WERI-Rb-1 (cell line): ENCODE measurements around the gene IFI27.

Experiments
- DNase-seq: peaks from one replicate; pipeline ENCODE4 v3.0.0-alpha.2; 2020
- H3K27ac ChIP-seq: fragments of 250-450 bp; sonication (Bioruptor Pico); 2 replicates; pipeline ENCODE4 v1.5.1; 2020; ENCODE audit warnings: mild to moderate bottlenecking, moderate library complexity
- H3K27me3 ChIP-seq: fragments of 250-450 bp; sonication (Bioruptor Pico); 2 replicates; pipeline ENCODE4 v1.5.1; 2021; ENCODE audit warnings: mild to moderate bottlenecking, low read depth, moderate library complexity; ENCODE audit not compliant: insufficient read depth, severe bottlenecking
- H3K36me3 ChIP-seq: fragments of 250-450 bp; sonication (Bioruptor Pico); 2 replicates; pipeline ENCODE4 v1.5.1; 2020; ENCODE audit warnings: mild to moderate bottlenecking, moderate library complexity
- H3K4me3 ChIP-seq: 2 replicates; pipeline ENCODE4 v1.5.1; 2011; ENCODE audit warnings: low read depth, mild to moderate bottlenecking, control low read depth, low read length
- H3K9me3 ChIP-seq: fragments of 250-450 bp; sonication (Bioruptor Pico); 2 replicates; pipeline ENCODE4 v1.5.1; 2021; ENCODE audit warnings: mild to moderate bottlenecking, moderate library complexity; ENCODE audit not compliant: severe bottlenecking
- TF ChIP-seq, protein P1 (sequence below): IDR thresholded peaks from 2 replicates; pipeline ENCODE4 v1.5.1; 2011; ENCODE audit warnings: low read depth, mild to moderate bottlenecking, control low read depth, inconsistent platforms, low read length

IFI27 gene

DNA sequence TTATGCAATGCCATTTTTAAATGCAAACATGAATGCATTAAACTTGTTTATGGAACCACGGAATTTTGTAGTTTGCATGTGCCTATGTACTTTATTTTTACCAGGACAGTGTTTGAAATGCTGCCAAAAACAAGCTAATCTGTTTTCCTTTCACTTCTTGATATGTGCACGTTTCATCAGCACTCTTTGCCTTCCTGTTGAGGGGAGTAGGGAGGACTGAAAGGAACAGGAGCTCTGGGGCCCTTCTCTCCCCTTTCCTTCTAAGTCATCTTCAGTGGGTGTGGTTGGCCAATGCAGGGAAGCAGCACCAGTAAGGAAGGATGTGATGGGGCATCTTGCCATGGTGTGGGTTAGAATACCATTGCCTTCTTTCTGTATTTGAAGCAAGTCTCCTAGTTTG, 51.4 kb downstream of the IFI27 start:
- Histone ChIP-seq H3K4me3 (no peak overlapping the region), H3K27me3 (no peaks in the 10 kb centered on the region), H3K9me3 (no peaks in the 10 kb centered on the region), H3K27ac (no peak overlapping the region), H3K36me3 (no peaks in the 10 kb centered on the region)
- TF ChIP-seq, protein P1, sequence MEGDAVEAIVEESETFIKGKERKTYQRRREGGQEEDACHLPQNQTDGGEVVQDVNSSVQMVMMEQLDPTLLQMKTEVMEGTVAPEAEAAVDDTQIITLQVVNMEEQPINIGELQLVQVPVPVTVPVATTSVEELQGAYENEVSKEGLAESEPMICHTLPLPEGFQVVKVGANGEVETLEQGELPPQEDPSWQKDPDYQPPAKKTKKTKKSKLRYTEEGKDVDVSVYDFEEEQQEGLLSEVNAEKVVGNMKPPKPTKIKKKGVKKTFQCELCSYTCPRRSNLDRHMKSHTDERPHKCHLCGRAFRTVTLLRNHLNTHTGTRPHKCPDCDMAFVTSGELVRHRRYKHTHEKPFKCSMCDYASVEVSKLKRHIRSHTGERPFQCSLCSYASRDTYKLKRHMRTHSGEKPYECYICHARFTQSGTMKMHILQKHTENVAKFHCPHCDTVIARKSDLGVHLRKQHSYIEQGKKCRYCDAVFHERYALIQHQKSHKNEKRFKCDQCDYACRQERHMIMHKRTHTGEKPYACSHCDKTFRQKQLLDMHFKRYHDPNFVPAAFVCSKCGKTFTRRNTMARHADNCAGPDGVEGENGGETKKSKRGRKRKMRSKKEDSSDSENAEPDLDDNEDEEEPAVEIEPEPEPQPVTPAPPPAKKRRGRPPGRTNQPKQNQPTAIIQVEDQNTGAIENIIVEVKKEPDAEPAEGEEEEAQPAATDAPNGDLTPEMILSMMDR: no peak
- no peak for DNase-seq

GRCh38 chr14:94162466-94162865, 51.9 kb downstream of the IFI27 start:
- Histone ChIP-seq H3K27me3 (no peaks in the 10 kb centered on the region), H3K27ac (no peak overlapping the region), H3K9me3 (no peaks in the 10 kb centered on the region), H3K36me3 (no peaks in the 10 kb centered on the region), H3K4me3 (no peak overlapping the region)
- DNase-seq: no peak
- TF ChIP-seq, protein P1: no peak

DNA sequence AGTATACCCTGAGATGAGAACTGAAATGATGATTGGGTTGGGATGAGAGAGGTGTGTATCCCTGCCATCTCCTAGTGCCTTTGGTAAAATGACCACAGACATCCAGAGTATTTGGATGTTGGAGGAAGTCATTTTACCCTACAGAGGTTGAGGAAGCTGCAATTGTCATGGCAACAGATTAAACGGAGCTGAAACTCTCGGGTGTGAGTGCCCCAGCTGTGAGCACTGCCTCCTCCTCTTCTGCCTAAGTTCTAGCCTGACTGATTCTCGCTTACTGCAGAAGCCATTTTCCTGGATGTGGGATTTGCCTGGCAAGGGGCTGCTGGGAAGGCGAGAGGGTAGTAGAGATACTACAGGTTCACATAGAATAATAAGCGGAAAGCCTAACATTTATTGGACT, 53.3 kb downstream of the IFI27 start:
- Histone ChIP-seq H3K9me3 (no peaks in the 10 kb centered on the region), H3K4me3 (no peak overlapping the region), H3K27ac (no peak overlapping the region), H3K36me3 (no peaks in the 10 kb centered on the region), H3K27me3 (no peaks in the 10 kb centered on the region)
- TF ChIP-seq, protein P1: no peak
- no peak for DNase-seq

DNA sequence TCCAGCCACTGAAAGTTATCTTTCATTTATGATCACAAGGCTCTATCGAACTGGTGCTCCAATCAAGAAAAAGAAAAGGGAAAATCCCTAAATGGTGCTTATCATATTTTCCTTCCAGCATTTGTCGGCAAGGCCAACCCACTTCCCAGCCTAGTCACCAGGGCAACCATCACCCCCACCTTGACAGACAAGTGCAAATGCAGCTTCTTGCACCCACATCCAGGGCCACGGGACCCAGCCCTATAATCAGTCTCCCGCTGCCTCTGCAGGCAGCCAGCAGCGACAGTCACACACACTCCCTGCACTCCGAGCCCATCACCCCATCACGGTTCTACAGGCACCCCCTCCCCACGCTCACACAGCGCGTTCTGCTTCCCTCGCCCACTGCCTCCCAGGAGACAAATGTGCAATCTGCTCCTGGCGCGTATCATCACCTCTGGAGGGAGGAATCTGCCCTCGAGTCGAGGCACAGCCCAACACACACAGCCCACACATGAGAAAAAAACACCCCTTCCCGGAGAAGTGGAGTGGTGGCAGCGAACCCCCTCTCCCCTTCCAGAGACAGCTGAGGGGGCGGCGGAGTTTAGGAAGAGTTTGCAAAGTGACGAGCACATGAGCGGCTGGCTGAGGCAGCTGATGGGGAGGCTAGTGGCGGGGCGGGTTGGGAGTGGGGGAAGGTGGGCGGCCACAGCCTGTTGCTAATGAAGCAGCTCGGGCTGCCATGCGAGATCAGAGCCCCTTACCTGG, 54.3 kb downstream of the IFI27 start:
- TF ChIP-seq, protein P1: no peak
- peak overlapping the region; percentile 60 for H3K27ac ChIP-seq
- no peak overlapping the region for H3K4me3 ChIP-seq
- H3K27me3 ChIP-seq: no peaks in the 10 kb centered on the region
- peak; percentile 22 for DNase-seq
- no peaks in the 10 kb centered on the region for H3K36me3 ChIP-seq
- H3K9me3 ChIP-seq: no peaks in the 10 kb centered on the region

- Histone ChIP-seq H3K36me3 (no peaks in the 10 kb centered on the region), H3K27ac (peak overlapping the region; percentile 60), H3K9me3 (no peaks in the 10 kb centered on the region), H3K27me3 (no peaks in the 10 kb centered on the region), H3K4me3 (no peak overlapping the region)
- peak; percentile 45 for DNase-seq
- TF ChIP-seq, protein P1: no peak
These were observed 55.2 kb downstream of the IFI27 start for GRCh38 chr14:94165744-94166143.
